SU-DHL-6 (cell line): ENCODE measurements around the gene SBF1.

Source experiments
- H2AFZ ChIP-seq: fragments of 200-600 bp; sonication (generic); 2 replicates; pipeline ENCODE4 v1.6.1; 2014; ENCODE audit warnings: low read depth, mild to moderate bottlenecking, moderate library complexity, mixed read lengths, antibody characterized with exemption, low read length; ENCODE audit not compliant: severe bottlenecking
- H3F3A ChIP-seq: fragments of 200-600 bp; shearing (Covaris generic); 2 replicates; pipeline ENCODE4 v1.6.0; 2016; ENCODE audit warnings: antibody characterized with exemption, mild to moderate bottlenecking; ENCODE audit not compliant: insufficient read depth
- H3K27ac ChIP-seq: fragments of 200-600 bp; sonication (generic); 2 replicates; pipeline ENCODE4 v1.5.1; 2016; ENCODE audit warnings: low read depth, mild to moderate bottlenecking, low read length, moderate library complexity, mixed read lengths
- H3K27me3 ChIP-seq: fragments of 200-600 bp; sonication (generic), shearing (Covaris generic); 2 replicates; pipeline ENCODE4 v1.6.0; 2014; ENCODE audit warnings: mild to moderate bottlenecking, low read length
- H3K36me3 ChIP-seq: fragments of 200-600 bp; sonication (generic); 2 replicates; pipeline ENCODE4 v1.6.1; 2014; ENCODE audit warnings: mild to moderate bottlenecking, low read length, mixed read lengths
- H3K4me2 ChIP-seq: fragments of 300-600, 200-600 bp; shearing (Covaris generic), sonication (generic); 2 replicates; pipeline ENCODE4 v1.6.0; 2014; ENCODE audit warnings: low read length, low read depth, mild to moderate bottlenecking; ENCODE audit not compliant: poor library complexity, severe bottlenecking
- H3K4me3 ChIP-seq: fragments of 200-600 bp; sonication (generic); 2 replicates; pipeline ENCODE4 v1.5.1; 2014; ENCODE audit warnings: antibody characterized with exemption, low read length, mild to moderate bottlenecking, mixed read lengths; ENCODE audit not compliant: insufficient read depth, poor library complexity, severe bottlenecking
- H3K79me2 ChIP-seq: fragments of 200-600 bp; sonication (generic); 2 replicates; pipeline ENCODE4 v1.6.1; 2014; ENCODE audit warnings: mild to moderate bottlenecking, low read length, moderate library complexity; ENCODE audit not compliant: insufficient read depth
- H3K9ac ChIP-seq: fragments of 200-600 bp; sonication (generic); 2 replicates; pipeline ENCODE4 v1.7.0; 2014; ENCODE audit warnings: mild to moderate bottlenecking, low read length
- H3K9me2 ChIP-seq: fragments of 200-600 bp; sonication (generic); replicated peaks from 2 replicates; pipeline ENCODE4 v1.6.1; 2014; ENCODE audit warnings: low read length; ENCODE audit not compliant: insufficient read depth
- H3K9me3 ChIP-seq: fragments of 200-600 bp; sonication (generic); 2 replicates; pipeline ENCODE4 v1.6.1; 2014; ENCODE audit warnings: low read length, mixed read lengths; ENCODE audit not compliant: insufficient read depth
- H4K20me1 ChIP-seq: fragments of 200-600 bp; sonication (generic); 2 replicates; pipeline ENCODE4 v1.6.1; 2014; ENCODE audit warnings: low read depth, mild to moderate bottlenecking, antibody characterized with exemption, low read length, moderate library complexity, mixed read lengths
- CTCF ChIP-seq: fragments of 200-600 bp; sonication (generic); IDR thresholded peaks from one replicate; pipeline ENCODE4 v1.5.1; 2017; ENCODE audit warnings: antibody characterized with exemption, mild to moderate bottlenecking, low read length, moderate library complexity; ENCODE audit not compliant: insufficient read depth, poor library complexity, severe bottlenecking
- EZH2phosphoT487 ChIP-seq: fragments of 200-600 bp; sonication (generic), shearing (Covaris generic); conservative IDR thresholded peaks from 2 replicates; pipeline ENCODE4 v1.6.1; 2018; ENCODE audit warnings: mild to moderate bottlenecking, antibody characterized with exemption, low read length, moderate library complexity, mixed read lengths

SBF1 gene

GRCh38 chr22:50476868-50477267 lies 2.0 kb upstream of the SBF1 start:
- H4K20me1 ChIP-seq, result no peaks in the 10 kb centered on the region; the same call in 1 of the 2 replicates
- no peak overlapping the region for H3K9ac ChIP-seq
- peaks cover 28% of the 10 kb centered on the region for H3K79me2 ChIP-seq
- no peaks in the 10 kb centered on the region for H3K27me3 ChIP-seq
- no peaks in the 10 kb centered on the region for H3K36me3 ChIP-seq
- H3F3A ChIP-seq, result peaks cover 18% of the 10 kb centered on the region
- no peak overlapping the region for H3K27ac ChIP-seq
- TF ChIP-seq EZH2phosphoT487, result no peak
- no peak for TF ChIP-seq CTCF
- H3K9me3 ChIP-seq, result no peaks in the 10 kb centered on the region
- H3K9me2 ChIP-seq, result no peaks in the 10 kb centered on the region
- H3K4me3 ChIP-seq, result no peak overlapping the region
- no peak overlapping the region for H3K4me2 ChIP-seq
- no peak overlapping the region for H2AFZ ChIP-seq

GRCh38 chr22:50475652-50476002 lies 792 bp upstream of the SBF1 start:
- Histone ChIP-seq H2AFZ (peak overlapping the region; percentile 93), H3K4me3 (peak overlapping the region; percentile 61), H3K9me2 (no peaks in the 10 kb centered on the region), H3K9me3 (no peaks in the 10 kb centered on the region), H3K9ac (peak overlapping the region; percentile 78), H3K36me3 (no peaks in the 10 kb centered on the region), H3K79me2 (peaks cover 39% of the 10 kb centered on the region), H4K20me1 (no peaks in the 10 kb centered on the region; the same call in 1 of the 2 replicates), H3F3A (peaks cover 30% of the 10 kb centered on the region), H3K4me2 (peak overlapping the region; percentile 76), H3K27ac (no peak overlapping the region), H3K27me3 (no peaks in the 10 kb centered on the region)
- TF ChIP-seq EZH2phosphoT487, result no peak
- TF ChIP-seq CTCF, result no peak

DNA sequence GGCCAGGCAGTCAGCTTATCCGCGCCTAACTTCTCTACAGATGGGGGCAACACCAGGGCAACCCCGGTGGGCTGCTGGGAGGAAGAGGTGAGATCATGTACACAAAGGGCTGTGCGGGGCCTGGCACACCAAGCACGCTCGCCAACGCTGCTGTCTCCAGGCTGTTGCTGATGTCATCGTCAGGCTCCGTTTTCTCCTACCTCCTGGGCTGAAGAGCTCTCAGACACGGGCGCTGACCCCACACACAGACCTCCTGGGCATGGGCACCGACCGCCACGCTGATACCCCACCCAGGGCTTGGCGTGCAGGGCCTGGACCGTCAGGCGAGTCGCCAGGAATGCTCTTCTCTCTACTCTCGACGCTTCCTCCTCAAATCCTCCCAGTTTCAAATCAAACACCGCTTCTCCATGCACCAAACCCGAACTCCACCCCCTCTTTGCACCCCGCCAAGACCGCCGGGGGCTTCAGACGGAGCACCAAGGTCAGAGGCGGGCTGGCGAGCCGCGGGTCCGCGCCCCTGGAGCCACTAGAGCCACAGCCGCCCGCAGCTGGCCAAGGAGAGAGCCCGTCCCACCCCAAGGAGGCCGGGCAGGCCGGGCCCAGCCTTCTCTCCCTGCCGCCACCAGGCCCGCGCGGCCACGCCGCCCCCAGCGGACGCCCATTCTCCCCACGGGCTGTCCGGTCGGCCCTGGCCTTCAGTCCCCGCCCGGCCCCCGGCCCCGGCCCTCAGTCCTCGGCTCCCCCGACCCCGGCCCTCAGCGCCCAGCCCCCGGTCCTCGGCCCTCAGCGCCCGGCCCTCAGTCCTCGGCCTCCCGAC lies 772 bp downstream of the SBF1 start:
- Histone ChIP-seq H3K27me3 (no peaks in the 10 kb centered on the region), H3K4me3 (peak overlapping the region; percentile 74), H3F3A (peaks cover 33% of the 10 kb centered on the region), H4K20me1 (no peaks in the 10 kb centered on the region; the same call in 1 of the 2 replicates), H3K36me3 (no peaks in the 10 kb centered on the region), H2AFZ (no peak overlapping the region), H3K9me3 (no peaks in the 10 kb centered on the region), H3K79me2 (peaks cover 42% of the 10 kb centered on the region), H3K4me2 (peak overlapping the region; percentile 79), H3K9me2 (no peaks in the 10 kb centered on the region), H3K9ac (peak overlapping the region; percentile 78), H3K27ac (peak overlapping the region; percentile 99)
- TF ChIP-seq EZH2phosphoT487 (no peak), CTCF (no peak)
